PC-9 (cell line): ENCODE results near the gene MAP2K4. TPM values are rescaled to one million over a fixed set of nuclear protein-coding genes. Genes with fewer than 3 reads are reported as not detected.
"Not testable (repeated sequence)": the region's sequence is repeated elsewhere in the genome, so short reads cannot be mapped to it uniquely, and the experiment has no call there.

Experiments used
- Bru-seq: library from RNA; stranded (reverse); fragments of 400-500 nt; gene quantifications from one replicate; lab custom pipeline; 2021; lab: Mats Ljungman, UMichigan
- BruChase-seq, 2 experiments: library from RNA; stranded (reverse); fragments of 400-500 nt; gene quantifications; one replicate each; lab custom pipeline; 2021; lab: Mats Ljungman, UMichigan
- BruUV-seq: library from RNA; stranded (reverse); fragments of 400-500 nt; replicated peaks from 2 replicates; lab custom pipeline; 2021; lab: Mats Ljungman, UMichigan
- CTCF ChIA-PET: fragments of 300-600 bp; sonication (Branson Sonifier 250); formaldehyde crosslinking; loops from one replicate; lab custom pipeline; 2022; ENCODE audit warnings: antibody characterized with exemption; lab: Charles Lee
- POLR2A ChIA-PET: fragments of 300-600 bp; sonication (Branson Sonifier 250); formaldehyde crosslinking; loops from one replicate; lab custom pipeline; 2022; ENCODE audit warnings: antibody characterized with exemption; ENCODE audit not compliant: unreplicated experiment; lab: Charles Lee
- DNase-seq, 2 experiments: peaks; one replicate each; pipeline versions ENCODE4 v3.0.0 to v3.0.0-alpha.2; 2015 to 2022; ENCODE audit warnings: mixed read lengths in 1 of 2
- H2AFZ ChIP-seq: fragments of 200-600 bp; sonication (generic); 2 replicates; pipeline ENCODE4 v1.8.1; 2017; ENCODE audit warnings: antibody characterized with exemption
- H3F3A ChIP-seq: fragments of 200-600 bp; sonication (generic); 2 replicates; pipeline ENCODE4 v1.8.1; 2017; ENCODE audit warnings: antibody characterized with exemption, mild to moderate bottlenecking, low read depth; ENCODE audit not compliant: insufficient read depth
- H3K27ac ChIP-seq: fragments of 200-600 bp; sonication (generic); 2 replicates; pipeline ENCODE4 v1.6.1; 2016; ENCODE audit warnings: mixed run types
- H3K27me3 ChIP-seq: fragments of 200-600 bp; sonication (generic); 2 replicates; pipeline ENCODE4 v1.6.1; 2016; ENCODE audit warnings: low read depth, mixed run types; ENCODE audit not compliant: insufficient read depth
- H3K36me3 ChIP-seq: fragments of 200-600 bp; sonication (generic); 2 replicates; pipeline ENCODE4 v1.6.1; 2016; ENCODE audit warnings: low read depth, mixed run types
- H3K4me1 ChIP-seq: fragments of 200-600 bp; sonication (generic); replicated peaks from 2 replicates; pipeline ENCODE4 v1.6.1; 2016; ENCODE audit warnings: mixed run types; ENCODE audit not compliant: insufficient read depth
- H3K4me2 ChIP-seq: fragments of 200-600 bp; sonication (generic); 2 replicates; pipeline ENCODE4 v1.6.1; 2017; ENCODE audit warnings: mixed run types
- H3K4me3 ChIP-seq: fragments of 200-600 bp; sonication (generic); 2 replicates; pipeline ENCODE4 v1.6.1; 2016; ENCODE audit warnings: mixed run types
- H3K79me2 ChIP-seq: fragments of 200-600 bp; sonication (generic); 2 replicates; pipeline ENCODE4 v1.6.1; 2017; ENCODE audit warnings: low read depth, mixed run types
- H3K9me2 ChIP-seq: fragments of 200-600 bp; sonication (generic); 2 replicates; pipeline ENCODE4 v1.8.1; 2017; ENCODE audit warnings: mild to moderate bottlenecking; ENCODE audit not compliant: insufficient read depth
- H3K9me3 ChIP-seq: fragments of 200-600 bp; sonication (generic); 2 replicates; pipeline ENCODE4 v1.8.1; 2016; ENCODE audit warnings: low read depth; ENCODE audit not compliant: insufficient read depth
- H4K20me1 ChIP-seq: fragments of 200-600 bp; sonication (generic); 2 replicates; pipeline ENCODE4 v1.8.1; 2017; ENCODE audit not compliant: insufficient read depth
- CTCF ChIP-seq: fragments of 200-600 bp; sonication (generic); conservative IDR thresholded peaks from 2 replicates; pipeline ENCODE4 v1.6.1; 2017; ENCODE audit warnings: mixed run types, antibody characterized with exemption, mild to moderate bottlenecking, moderate library complexity
- EZH2 ChIP-seq: fragments of 200-600 bp; sonication (generic); IDR thresholded peaks from 2 replicates; pipeline ENCODE4 v1.8.0; 2017; ENCODE audit warnings: antibody characterized with exemption, low read depth
- intact Hi-C: fragments of 100-400 bp; cut with micrococcal nuclease; formaldehyde crosslinking; loops from one replicate; pipeline ENCODE4 v1.10.0; 2022; ENCODE audit not compliant: unreplicated experiment
- long read RNA-seq: library from polyadenylated mRNA; stranded (forward); transcript quantifications from one replicate; pipeline ENCODE4 v2.0.0, GENCODE V29; 2022
- total RNA-seq: library from RNA; stranded (reverse); gene quantifications from 2 replicates; pipeline ENCODE4 v1.2.3, GENCODE V29; 2021

The MAP2K4 gene
- total RNA-seq, result 37.1 and 44.3 TPM in 2 replicates
- percentile 96 among the genes with signal in this experiment for Bru-seq, nascent RNA
- BruChase-seq, experiment 1, labeled RNA remaining after a 2-hour chase, result percentile 92 among the genes with signal in this experiment
- BruChase-seq, experiment 2, labeled RNA remaining after a 6-hour chase, result percentile 80 among the genes with signal in this experiment
- long read RNA-seq, transcript MAP2K4-211 (9 exons, 961 nt), result minor isoform, 7 of 79 reads
- long read RNA-seq, transcript MAP2K4-201 (11 exons, 3,826 nt), result major isoform, 46 of 79 reads
- long read RNA-seq, transcript MAP2K4-212 (10 exons, 1,064 nt), result minor isoform, 5 of 79 reads
- long read RNA-seq, partial matches to known transcripts, result 2 of 79 reads
- long read RNA-seq, other reads (novel, unspliced or antisense), result 15 of 79 reads

GRCh38 chr17:12020642-12021622 lies at the start of gene MAP2K4:
MAP2K4 (plus strand) TSS chr17:12020877; CDS start chr17:12020887, 10 bp downstream.
- ChIA-PET POLR2A (interaction anchor here (0.6 to 1.1 kb wide), 7 partner anchors 21 to 204 kb away, joined by 3 to 11 read pairs (median 4); partner anchors contain the start of gene ZNF18), CTCF (interaction anchor here (1.0 kb wide), 1 partner anchor 24 kb away, joined by 3 read pairs; the partner anchor contains the start of gene ZNF18)
- no TSS peak for BruUV-seq
- H2AFZ ChIP-seq, result peak within 1 kb of the TSS; percentile 66; the same call in 1 of the 2 replicates
- H3F3A ChIP-seq, result peaks cover 11% of the 10 kb centered on the region
- H3K4me2 ChIP-seq, result peak within 1 kb of the TSS; percentile 89
- H3K79me2 ChIP-seq, result peaks cover 44% of the 10 kb centered on the region
- H3K9me2 ChIP-seq, result no peaks in the 10 kb centered on the region
- DNase-seq, result peak; percentile 54 to 94
- intact Hi-C loops, result loop anchor here (1.0 to 2.0 kb wide), 2 partner anchors 24 to 52 kb away; partner anchors contain the start of gene ZNF18
- no peaks in the 10 kb centered on the region for H3K36me3 ChIP-seq
- H3K27ac ChIP-seq, result no peak within 1 kb of the TSS; the same call in 1 of the 2 replicates
- peaks cover 46% of the 10 kb centered on the region for H3K4me1 ChIP-seq
- H3K9me3 ChIP-seq, result peaks cover 1% of the 10 kb centered on the region; the same call in 1 of the 2 replicates
- 0 out of 2 replicates have a peak, but pooled peaks cover 2% of the 10 kb centered on the region for H3K27me3 ChIP-seq
- peak within 1 kb of the TSS; percentile 64 for H3K4me3 ChIP-seq
- H4K20me1 ChIP-seq, result no peaks in the 10 kb centered on the region; the same call in 1 of the 2 replicates
- TF ChIP-seq EZH2 (no peak), CTCF (no peak)

GRCh38 chr17:11972741-11973140 lies 47.9 kb upstream of the MAP2K4 start:
- H3K36me3 ChIP-seq, H3K4me2 ChIP-seq, H4K20me1 ChIP-seq, H3F3A ChIP-seq, H3K9me2 ChIP-seq, H3K4me1 ChIP-seq, DNase-seq, BruUV-seq, CTCF ChIA-PET, H3K9me3 ChIP-seq, POLR2A ChIA-PET, H2AFZ ChIP-seq, H3K4me3 ChIP-seq, H3K27ac ChIP-seq, H3K27me3 ChIP-seq, H3K79me2 ChIP-seq, intact Hi-C loops: not testable (repeated sequence)

GRCh38 chr17:11979795-11980194 lies 40.9 kb upstream of the MAP2K4 start:
- H4K20me1 ChIP-seq, result no peaks in the 10 kb centered on the region
- no peaks in the 10 kb centered on the region for H3F3A ChIP-seq
- H3K4me2 ChIP-seq, result no peak overlapping the region
- H3K4me1 ChIP-seq, result no peaks in the 10 kb centered on the region
- intact Hi-C loops, result loop anchor here (10.0 kb wide), 2 partner anchors 1105 to 1245 kb away; partner anchors contain the start of gene TMEM220
- no peaks in the 10 kb centered on the region for H3K9me3 ChIP-seq
- ChIA-PET CTCF (no interaction called here), POLR2A (interaction anchor here (0.7 kb wide), 1 partner anchor 301 kb away, joined by 7 read pairs; no protein-coding TSS in a partner anchor)
- no peak overlapping the region for H3K4me3 ChIP-seq
- H3K9me2 ChIP-seq, result no peaks in the 10 kb centered on the region
- no TSS peak for BruUV-seq
- no peak overlapping the region for H2AFZ ChIP-seq
- no peak for DNase-seq
- no peak overlapping the region for H3K27ac ChIP-seq
- no peaks in the 10 kb centered on the region for H3K36me3 ChIP-seq
- H3K27me3 ChIP-seq, result no peaks in the 10 kb centered on the region
- H3K79me2 ChIP-seq, result no peaks in the 10 kb centered on the region
- no peak for TF ChIP-seq EZH2
